ENCODE results near the gene AANAT.

AANAT gene

GRCh38 chr17:76442341-76443338 is 24.8 kb upstream of the AANAT start:
- DNase-seq, result no peak

- no peak for DNase-seq
Measured at GRCh38 chr17:76444518-76445311, 22.7 kb upstream of the AANAT start.

- no peak for DNase-seq
Measured at GRCh38 chr17:76445697-76446448, 21.5 kb upstream of the AANAT start.

GRCh38 chr17:76446449-76447231 is 20.8 kb upstream of the AANAT start:
- no peak for DNase-seq

- no peak for DNase-seq
Measured at GRCh38 chr17:76447931-76448652, 19.3 kb upstream of the AANAT start.

DNA sequence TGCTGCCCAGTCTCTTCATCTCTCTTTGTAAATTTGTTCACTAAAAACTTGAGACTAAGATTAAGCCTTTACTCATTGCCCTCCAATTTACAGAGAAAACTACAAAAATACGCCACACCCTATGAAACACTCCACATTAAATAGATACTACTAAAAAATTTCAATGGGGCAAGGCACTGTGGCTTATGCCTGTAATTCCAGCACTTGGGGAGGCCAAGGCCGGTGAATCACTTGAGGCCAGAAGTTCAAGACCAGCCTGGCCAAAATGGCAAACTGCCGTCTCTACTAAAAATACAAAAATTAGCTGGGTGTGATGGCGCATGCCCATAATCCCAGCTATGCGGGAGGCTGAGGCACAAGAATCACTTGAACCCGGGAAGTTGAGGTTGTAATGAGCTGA is 18.3 kb upstream of the AANAT start:
- DNase-seq, result no peak

DNA sequence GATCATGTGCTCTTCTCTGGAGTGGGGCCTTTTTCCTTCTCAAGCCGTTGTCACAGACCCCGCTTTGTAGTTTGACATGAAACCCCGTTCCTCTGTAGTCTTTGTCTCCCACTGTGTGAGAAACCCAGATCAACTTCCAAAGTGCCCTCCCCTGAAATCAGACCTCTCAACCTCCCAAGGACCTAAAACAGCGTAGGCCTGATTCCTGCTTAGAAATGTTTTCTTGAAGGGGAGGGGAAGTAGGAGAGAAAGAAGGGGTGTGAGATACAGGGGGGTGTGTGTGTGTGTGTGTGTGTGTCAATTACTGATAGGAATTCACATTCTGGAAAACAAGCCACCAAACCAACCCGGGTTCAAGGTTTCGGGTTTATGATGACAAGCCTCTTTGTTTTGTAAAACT is 15.9 kb upstream of the AANAT start:
- DNase-seq, result no peak

GRCh38 chr17:76452127-76452659 is 15.2 kb upstream of the AANAT start:
- DNase-seq, result no peak

- peak; percentile 86 to 87 for DNase-seq
Measured at GRCh38 chr17:76452660-76453430, 14.6 kb upstream of the AANAT start, which contains the start of gene UBE2O. UBE2O (minus strand) TSS chr17:76453152; CDS start chr17:76453141, 11 bp downstream.

DNA sequence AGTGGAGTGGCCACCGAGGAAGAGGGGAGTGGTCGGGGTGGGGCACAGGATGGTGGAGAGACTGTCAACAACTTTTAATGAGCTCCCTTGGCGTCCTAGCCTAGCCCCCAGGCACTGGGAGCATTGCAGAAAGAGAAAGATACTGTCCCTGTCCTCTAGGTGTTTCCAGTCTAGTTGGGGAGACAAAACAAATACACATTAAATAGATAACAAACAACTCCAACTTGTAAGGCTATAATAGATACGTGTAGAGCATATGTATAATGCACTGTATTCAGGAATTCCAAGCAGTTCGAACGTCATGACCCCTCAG is 14.0 kb upstream of the AANAT start:
- DNase-seq, result no peak

DNA sequence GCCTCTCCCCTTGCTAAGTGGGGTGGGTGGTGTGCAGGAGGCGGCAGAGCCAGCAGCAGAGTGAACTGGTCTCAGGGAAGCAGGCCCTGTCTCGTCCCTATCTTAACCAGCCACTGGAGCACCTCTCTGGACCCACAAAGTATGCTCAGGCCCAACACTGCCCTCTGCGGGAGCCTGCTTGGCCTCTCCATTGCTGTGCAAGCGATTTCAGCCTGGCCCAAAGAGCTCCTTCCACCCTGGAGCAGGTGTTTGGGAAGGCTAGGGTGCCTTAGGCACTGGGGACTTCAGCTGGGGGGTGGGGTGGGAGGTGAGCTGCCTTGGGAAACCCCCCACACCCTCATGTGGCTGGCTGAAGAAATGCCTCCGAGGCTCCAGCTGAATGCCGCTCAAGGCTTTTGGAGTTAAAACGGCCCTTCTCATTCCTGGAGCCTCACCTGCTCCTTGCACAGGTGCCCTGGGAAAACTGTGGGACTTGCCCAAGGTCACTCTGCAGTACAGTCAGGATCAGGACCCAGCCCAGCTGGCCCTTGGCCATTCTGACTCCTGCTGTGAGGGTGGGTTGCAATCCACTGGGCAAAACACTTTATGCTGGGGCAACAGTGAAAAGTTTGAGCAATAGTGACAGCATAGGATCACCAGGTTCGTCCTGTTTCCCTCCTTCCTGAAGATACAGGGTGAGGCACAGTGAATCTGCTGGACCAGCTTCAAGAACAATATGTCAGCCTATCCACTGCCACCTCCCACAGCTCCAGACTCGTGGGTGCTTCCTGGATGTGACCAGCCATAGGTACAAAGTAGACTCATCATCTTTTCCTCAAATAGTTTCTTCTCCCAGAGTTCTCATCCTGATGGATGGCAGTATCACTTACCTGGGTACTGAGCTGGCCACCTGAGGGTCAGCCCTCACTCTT is 8.6 kb upstream of the AANAT start:
- DNase-seq, result no peak

- no peak for DNase-seq
Measured at GRCh38 chr17:76459674-76460073, 7.7 kb upstream of the AANAT start.

GRCh38 chr17:76461765-76462555 is 5.4 kb upstream of the AANAT start:
- no peak for DNase-seq

GRCh38 chr17:76462556-76463290 is 4.7 kb upstream of the AANAT start:
- DNase-seq, result no peak

DNA sequence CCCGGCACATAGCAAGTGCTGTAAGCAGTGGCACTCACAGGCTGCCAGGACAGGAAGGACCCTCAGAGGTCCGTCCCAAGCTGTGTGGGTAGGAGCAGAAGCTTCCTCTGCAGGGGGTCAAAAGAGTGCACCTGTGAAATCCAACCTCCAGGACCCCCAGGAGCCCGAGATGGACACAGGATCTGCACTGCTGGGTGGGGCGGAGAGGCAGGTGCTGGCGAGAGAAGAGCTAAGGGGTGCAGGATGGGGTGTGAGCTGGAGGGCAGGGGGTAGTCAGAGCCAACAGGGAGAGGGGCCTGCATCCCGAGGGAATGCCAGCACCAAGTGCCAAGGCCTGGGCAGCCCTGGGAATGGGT is 650 bp upstream of the AANAT start:
- DNase-seq, result no peak

GRCh38 chr17:76467809-76468633 is 618 bp downstream of the AANAT start:
- no peak for DNase-seq

- DNase-seq, result no peak
Measured at GRCh38 chr17:76468634-76469010, 1.2 kb downstream of the AANAT start.

All from activated CD4-positive, alpha-beta T cell treated with anti-CD3 and anti-CD28 coated beads, Interleukin-2, amount 50 U/mL, for 4 hours (primary cell).